Neural crest cell (in vitro differentiated cells): Measurements from ENCODE around the gene ERCC3. TPM values are rescaled to one million over a fixed set of nuclear protein-coding genes. Genes with fewer than 3 reads are reported as not detected.

Experiments used
- DNase-seq: peaks from one replicate; pipeline ENCODE4 v3.0.0; 2021; ENCODE audit warnings: low read depth, mixed read lengths, low spot score
- H3K27ac Mint-ChIP-seq: one replicate; pipeline ENCODE4 v1.8.0; 2021; ENCODE audit warnings: mild to moderate bottlenecking, mixed read lengths; ENCODE audit not compliant: unreplicated experiment
- H3K27me3 Mint-ChIP-seq: 2 replicates; pipeline ENCODE4 v1.8.0; 2021; ENCODE audit warnings: low read depth, mild to moderate bottlenecking, mixed read lengths
- H3K36me3 Mint-ChIP-seq: 2 replicates; pipeline ENCODE4 v1.8.0; 2021; ENCODE audit warnings: low read depth, mild to moderate bottlenecking, mixed read lengths
- H3K4me1 Mint-ChIP-seq: 2 replicates; pipeline ENCODE4 v1.8.0; 2021; ENCODE audit warnings: mixed read lengths
- H3K4me3 Mint-ChIP-seq: one replicate; pipeline ENCODE4 v1.8.0; 2021; ENCODE audit warnings: mild to moderate bottlenecking, mixed read lengths
- H3K9me3 Mint-ChIP-seq: 2 replicates; pipeline ENCODE4 v1.8.0; 2021; ENCODE audit warnings: mixed read lengths
- total RNA-seq: library from RNA; stranded (reverse); gene quantifications from 2 replicates; pipeline ENCODE4 v1.2.1, GENCODE V29; 2021
- TF ChIP-seq, protein P1 (sequence below): fragments of 200-600 bp; sonication (generic); conservative IDR thresholded peaks from 2 replicates; pipeline ENCODE4 v1.5.0; 2021; ENCODE audit warnings: antibody characterized with exemption, mild to moderate bottlenecking

The ERCC3 gene
- total RNA-seq, 1 donor from 2014 or later = 67.4 TPM

DNA sequence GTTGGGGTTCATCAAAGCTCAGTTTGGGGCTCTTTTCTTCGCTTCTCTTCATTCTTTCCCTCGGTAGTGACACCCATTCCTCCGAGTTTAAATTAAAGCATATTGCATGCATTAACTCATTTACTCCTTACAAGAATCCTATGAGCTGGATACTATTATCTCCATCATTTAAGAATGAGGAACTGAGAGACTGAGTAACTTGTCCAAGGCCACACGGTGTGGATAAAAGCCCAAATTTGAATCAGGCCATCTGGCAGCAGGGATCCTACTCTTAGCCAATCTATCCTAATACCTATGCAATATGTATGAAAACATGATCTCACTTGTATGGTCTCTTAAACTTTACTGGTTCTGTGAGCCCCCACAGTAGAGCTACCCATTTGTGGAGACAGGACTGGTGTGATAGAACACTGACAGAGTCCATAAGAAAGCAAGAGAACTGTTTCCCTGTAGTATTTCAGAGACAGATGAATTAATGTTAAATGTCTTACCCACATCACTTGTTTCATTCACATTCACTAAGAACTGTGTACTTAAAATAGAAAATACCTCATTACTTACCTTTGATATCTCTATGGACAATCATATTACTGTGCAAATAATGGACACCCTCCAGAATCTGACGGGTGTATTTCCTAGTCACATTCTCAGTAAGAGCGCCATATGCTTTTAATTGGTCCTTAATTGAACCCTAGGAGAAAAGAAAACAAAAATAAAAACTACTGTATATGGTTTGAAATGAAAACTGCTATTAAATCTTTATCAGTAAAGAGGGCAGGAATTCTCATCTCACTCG, 20.4 kb upstream of the ERCC3 start:
- Mint-ChIP-seq H3K4me3 (no peak overlapping the region), H3K27me3 (no peaks in the 10 kb centered on the region), H3K36me3 (peaks cover 6% of the 10 kb centered on the region), H3K4me1 (no peaks in the 10 kb centered on the region), H3K27ac (no peak overlapping the region), H3K9me3 (no peaks in the 10 kb centered on the region)
- DNase-seq = no peak
- TF ChIP-seq, protein P1, sequence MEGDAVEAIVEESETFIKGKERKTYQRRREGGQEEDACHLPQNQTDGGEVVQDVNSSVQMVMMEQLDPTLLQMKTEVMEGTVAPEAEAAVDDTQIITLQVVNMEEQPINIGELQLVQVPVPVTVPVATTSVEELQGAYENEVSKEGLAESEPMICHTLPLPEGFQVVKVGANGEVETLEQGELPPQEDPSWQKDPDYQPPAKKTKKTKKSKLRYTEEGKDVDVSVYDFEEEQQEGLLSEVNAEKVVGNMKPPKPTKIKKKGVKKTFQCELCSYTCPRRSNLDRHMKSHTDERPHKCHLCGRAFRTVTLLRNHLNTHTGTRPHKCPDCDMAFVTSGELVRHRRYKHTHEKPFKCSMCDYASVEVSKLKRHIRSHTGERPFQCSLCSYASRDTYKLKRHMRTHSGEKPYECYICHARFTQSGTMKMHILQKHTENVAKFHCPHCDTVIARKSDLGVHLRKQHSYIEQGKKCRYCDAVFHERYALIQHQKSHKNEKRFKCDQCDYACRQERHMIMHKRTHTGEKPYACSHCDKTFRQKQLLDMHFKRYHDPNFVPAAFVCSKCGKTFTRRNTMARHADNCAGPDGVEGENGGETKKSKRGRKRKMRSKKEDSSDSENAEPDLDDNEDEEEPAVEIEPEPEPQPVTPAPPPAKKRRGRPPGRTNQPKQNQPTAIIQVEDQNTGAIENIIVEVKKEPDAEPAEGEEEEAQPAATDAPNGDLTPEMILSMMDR = no peak

DNA sequence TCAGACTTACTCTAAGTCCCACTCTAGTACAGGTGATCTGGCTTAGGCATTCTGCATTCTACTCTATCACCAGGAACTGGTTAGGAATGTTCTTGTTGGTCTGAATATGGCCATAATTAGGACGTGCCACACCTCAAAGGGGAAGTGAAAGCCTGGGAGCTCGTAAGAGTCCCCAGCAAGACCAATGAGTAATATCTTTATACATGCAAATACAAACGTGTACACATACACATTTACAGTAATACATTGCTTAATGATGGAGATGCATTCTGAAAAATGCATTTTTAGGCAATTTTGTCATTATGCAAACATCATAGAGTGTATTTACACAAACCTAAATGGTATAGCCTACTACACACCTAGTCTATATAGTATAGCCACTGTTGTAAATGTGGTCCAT, 19.5 kb upstream of the ERCC3 start:
- TF ChIP-seq, protein P1 = no peak
- no peak for DNase-seq
- Mint-ChIP-seq H3K4me1 (no peaks in the 10 kb centered on the region), H3K9me3 (no peaks in the 10 kb centered on the region), H3K36me3 (peaks cover 3% of the 10 kb centered on the region), H3K4me3 (no peak overlapping the region), H3K27ac (no peak overlapping the region), H3K27me3 (no peaks in the 10 kb centered on the region)

DNA sequence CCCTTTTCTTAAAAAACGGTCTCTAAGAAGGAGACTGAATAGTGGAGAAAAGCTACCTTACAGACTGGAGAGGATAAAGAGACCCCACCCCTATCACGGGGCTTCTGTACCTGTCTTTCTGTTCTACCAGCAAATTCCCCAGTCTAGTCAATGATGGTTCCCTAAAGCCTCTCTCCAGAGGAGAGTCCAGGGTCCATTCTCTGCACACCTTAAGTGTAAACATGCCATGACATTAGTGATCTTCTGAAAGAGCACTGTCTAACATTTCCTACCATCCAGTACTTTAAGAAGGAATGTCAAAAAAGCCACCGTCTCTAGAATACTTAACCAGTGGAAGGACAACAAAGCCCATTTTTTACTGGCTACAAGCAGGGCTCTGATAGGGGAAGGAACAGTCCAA, 17.0 kb upstream of the ERCC3 start:
- H3K27ac Mint-ChIP-seq = peak overlapping the region; percentile 65
- no peak overlapping the region for H3K4me3 Mint-ChIP-seq
- H3K9me3 Mint-ChIP-seq = no peaks in the 10 kb centered on the region
- H3K27me3 Mint-ChIP-seq = no peaks in the 10 kb centered on the region
- no peak for DNase-seq
- no peaks in the 10 kb centered on the region for H3K4me1 Mint-ChIP-seq
- H3K36me3 Mint-ChIP-seq = no peaks in the 10 kb centered on the region
- TF ChIP-seq, protein P1 = no peak

DNA sequence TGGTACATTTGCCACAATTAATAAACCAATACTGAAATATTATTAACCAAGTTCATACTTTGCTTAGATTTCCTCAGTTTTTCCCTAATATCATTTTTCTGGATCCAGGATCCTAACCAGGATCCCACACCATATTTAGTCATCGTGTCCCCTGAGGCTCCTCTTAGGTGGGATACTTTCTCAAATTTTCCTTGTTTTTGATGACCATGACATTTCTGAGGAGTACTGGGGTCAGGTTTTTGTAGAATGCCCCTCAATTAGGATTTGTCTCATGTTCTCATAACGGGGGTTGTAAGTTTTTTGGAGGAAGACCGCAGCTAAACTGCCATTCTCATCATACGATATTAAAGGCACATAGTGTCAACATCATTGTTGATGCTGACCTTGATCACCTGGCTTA, 15.5 kb upstream of the ERCC3 start:
- Mint-ChIP-seq H3K36me3 (no peaks in the 10 kb centered on the region), H3K27ac (no peak overlapping the region), H3K27me3 (no peaks in the 10 kb centered on the region), H3K9me3 (no peaks in the 10 kb centered on the region), H3K4me3 (no peak overlapping the region), H3K4me1 (no peaks in the 10 kb centered on the region)
- no peak for DNase-seq
- TF ChIP-seq, protein P1 = no peak

DNA sequence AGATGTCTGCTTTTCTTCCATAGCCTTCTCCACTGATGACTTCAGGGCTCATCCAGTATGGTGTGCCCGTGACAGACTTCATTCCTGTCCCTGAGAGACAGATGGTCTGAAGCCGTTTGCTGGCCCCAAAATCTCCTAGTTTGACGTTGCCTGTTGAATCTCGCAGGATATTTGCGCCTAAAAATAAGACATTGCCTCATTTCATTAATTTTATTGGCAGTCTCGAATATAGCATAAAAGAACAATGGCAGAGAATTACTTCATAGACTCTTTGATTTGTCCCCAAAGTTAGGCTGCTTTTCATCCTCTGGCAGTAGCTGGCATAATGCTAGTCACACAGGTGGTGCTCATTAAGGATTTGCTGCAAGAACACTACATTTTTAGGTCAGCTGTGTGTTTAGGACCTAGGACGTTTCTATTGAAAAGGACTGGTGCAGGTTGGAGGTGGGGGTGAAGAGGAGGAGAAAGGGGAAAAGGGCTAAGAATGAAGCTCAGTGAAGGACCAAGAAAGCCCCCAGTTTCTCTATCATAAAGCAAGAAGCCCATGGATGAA, 14.7 kb upstream of the ERCC3 start:
- no peaks in the 10 kb centered on the region for H3K36me3 Mint-ChIP-seq
- H3K27ac Mint-ChIP-seq = no peak overlapping the region
- no peaks in the 10 kb centered on the region for H3K27me3 Mint-ChIP-seq
- H3K4me1 Mint-ChIP-seq = no peaks in the 10 kb centered on the region
- no peak for DNase-seq
- no peaks in the 10 kb centered on the region for H3K9me3 Mint-ChIP-seq
- TF ChIP-seq, protein P1 = no peak
- H3K4me3 Mint-ChIP-seq = no peak overlapping the region
